Placental pericyte (primary cell): ENCODE results near the gene HRH4. TPM values are rescaled to one million over a fixed set of nuclear protein-coding genes. Genes with fewer than 3 reads are reported as not detected.

Source experiments
- small RNA-seq: library from RNA; depleted of rRNA; stranded (forward); fragments of <200 nt; gene quantifications from one replicate; pipeline ENCODE3, GENCODE V24; 2012; ENCODE audit warnings: low replicate concordance
- total RNA-seq: library from RNA; depleted of rRNA; stranded (reverse); fragments of >200 nt; gene quantifications from 2 replicates; pipeline ENCODE4 v1.2.3, GENCODE V29; 2012

The HRH4 gene
- under 0.01 and 0.14 TPM in 2 replicates for total RNA-seq

DNA sequence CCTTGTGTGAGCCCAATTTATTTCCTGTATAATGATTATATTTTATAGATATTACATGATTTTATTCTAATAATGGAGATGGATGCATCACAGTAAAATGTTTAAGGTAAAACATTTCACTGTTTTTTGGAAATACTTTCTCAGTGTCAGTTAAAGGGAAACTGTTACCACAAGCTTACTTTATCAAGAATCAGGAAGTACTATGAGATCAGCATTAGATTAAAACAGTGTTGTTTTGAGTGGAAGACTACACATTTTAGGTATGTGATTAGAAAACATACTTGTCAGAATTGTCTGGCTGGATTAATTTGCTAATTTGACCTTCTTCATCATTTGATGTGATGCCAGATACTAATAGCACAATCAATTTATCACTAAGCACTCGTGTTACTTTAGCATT lies at the start of gene HRH4:
TSS of gene HRH4 (plus strand) at position 250 of the 400 bp plus-strand sequence. CDS start at position 342, 92 bp downstream.

GRCh38 chr18:24426398-24427294 lies 33.8 kb upstream of the HRH4 start, which contains the start of gene IMPACT:
IMPACT (plus strand) TSS chr18:24426670; CDS start chr18:24426757, 87 bp downstream.

Small RNA genes lying within 50 kb of the gene (small RNA-seq; reads per million reads assigned to genes)
- gene RF00019 = not detected

Other genes with a start within 250 kb of the HRH4 start
- gene OSBPL1A, start 62.8 kb upstream of the HRH4 start, total RNA-seq = 22.8 and 27.8 TPM in 2 replicates
- 26.0 and 29.3 TPM in 2 replicates for gene IMPACT, start 34.0 kb upstream of the HRH4 start, total RNA-seq